HK-2 (cell line): Measurements from ENCODE around the gene BBS9.
"Not testable (repeated sequence)": the region's sequence is repeated elsewhere in the genome, so short reads cannot be mapped to it uniquely, and the experiment has no call there.

Source experiments
- DNase-seq: peaks from one replicate; pipeline ENCODE4 v3.0.0-alpha.2; 2018; ENCODE audit not compliant: unreplicated experiment

The BBS9 gene

GRCh38 chr7:33276729-33277128 is 147.4 kb downstream of the BBS9 start:
- no peak for DNase-seq

GRCh38 chr7:33278095-33278494 is 148.7 kb downstream of the BBS9 start:
- DNase-seq = no peak

- DNase-seq = no peak
These were observed 157.1 kb downstream of the BBS9 start for GRCh38 chr7:33286501-33286900.

- DNase-seq = no peak
These were observed 158.4 kb downstream of the BBS9 start for GRCh38 chr7:33287738-33288137.

GRCh38 chr7:33298848-33299247 is 169.5 kb downstream of the BBS9 start:
- DNase-seq = no peak

GRCh38 chr7:33299425-33299824 is 170.1 kb downstream of the BBS9 start:
- no peak for DNase-seq

GRCh38 chr7:33300131-33300530 is 170.8 kb downstream of the BBS9 start:
- no peak for DNase-seq

GRCh38 chr7:33300742-33301141 is 171.4 kb downstream of the BBS9 start:
- DNase-seq = no peak

GRCh38 chr7:33303978-33304557 is 174.7 kb downstream of the BBS9 start:
- DNase-seq = not testable (repeated sequence)

GRCh38 chr7:33307205-33307604 is 177.8 kb downstream of the BBS9 start:
- no peak for DNase-seq

- no peak for DNase-seq
These were observed 181.2 kb downstream of the BBS9 start for GRCh38 chr7:33310546-33310945.

GRCh38 chr7:33325754-33326484 is 196.6 kb downstream of the BBS9 start:
- DNase-seq = no peak

- no peak for DNase-seq
These were observed 197.1 kb downstream of the BBS9 start for GRCh38 chr7:33326485-33326848.

GRCh38 chr7:33327427-33327826 is 198.1 kb downstream of the BBS9 start:
- no peak for DNase-seq

- DNase-seq = no peak
These were observed 205.0 kb downstream of the BBS9 start for GRCh38 chr7:33334349-33334748.

GRCh38 chr7:33336820-33337219 is 207.5 kb downstream of the BBS9 start:
- DNase-seq = no peak

- no peak for DNase-seq
These were observed 209.9 kb downstream of the BBS9 start for GRCh38 chr7:33339074-33339790.

- no peak for DNase-seq
These were observed 216.7 kb downstream of the BBS9 start for GRCh38 chr7:33346055-33346454.

- no peak for DNase-seq
These were observed 221.2 kb downstream of the BBS9 start for GRCh38 chr7:33350577-33350976.

GRCh38 chr7:33351709-33352108 is 222.3 kb downstream of the BBS9 start:
- no peak for DNase-seq

GRCh38 chr7:33354201-33354600 is 224.8 kb downstream of the BBS9 start:
- no peak for DNase-seq

GRCh38 chr7:33355386-33355785 is 226.0 kb downstream of the BBS9 start:
- DNase-seq = no peak

- no peak for DNase-seq
These were observed 227.0 kb downstream of the BBS9 start for GRCh38 chr7:33356336-33356735.
